Colonic mucosa (tissue), 4 donors: ENCODE data around the gene SCP2. TPM values are rescaled to one million over a fixed set of nuclear protein-coding genes. Genes with fewer than 3 reads are reported as not detected.

Experiments used
- DNase-seq: peaks from one replicate; pipeline ENCODE4 v3.0.0-alpha.2; 2020
- H3K27ac ChIP-seq: fragments of 200-600 bp; one replicate; pipeline ENCODE4 v1.8.0; 2021
- H3K27me3 ChIP-seq: fragments of 200-600 bp; one replicate; pipeline ENCODE4 v1.8.0; 2021
- H3K36me3 ChIP-seq: fragments of 200-600 bp; one replicate; pipeline ENCODE4 v1.8.0; 2021
- H3K4me1 ChIP-seq: fragments of 200-600 bp; one replicate; pipeline ENCODE4 v1.8.0; 2021; ENCODE audit warnings: mild to moderate bottlenecking
- H3K4me3 ChIP-seq: fragments of 200-600 bp; one replicate; pipeline ENCODE4 v1.8.0; 2021
- H3K9ac ChIP-seq, 2 donors: one replicate each; pipeline ENCODE4 v1.7.0; 2013; ENCODE audit warnings: control low read depth in 2 of 2, low read depth in 2 of 2, low read length in 2 of 2
- H3K9me3 ChIP-seq: fragments of 200-600 bp; one replicate; pipeline ENCODE4 v1.8.0; 2021
- CTCF ChIP-seq: fragments of 200-600 bp; IDR thresholded peaks from one replicate; pipeline ENCODE4 v1.8.0; 2022; ENCODE audit warnings: antibody characterized with exemption, mild to moderate bottlenecking
- intact Hi-C: fragments of 100-400 bp; cut with DNase I; formaldehyde crosslinking; loops from one replicate; pipeline ENCODE4 v1.14.1; 2022
- total RNA-seq, 2 donors: library from RNA; stranded (reverse); fragmentation: NEBNext Ultra II Directional in 1 of 2; extraction: Animal tissue kit (Norgen Biotek cat#: 25700) in 1 of 2; gene quantifications; one replicate each; pipeline ENCODE4 v1.2.1, GENCODE V29; 2021
- donor health status: healthy.
- donor health status: DM: no; HTN: no; CAD: no.
- donor health status: DM: no; HTN: no; CAD: no.

SCP2 gene
- total RNA-seq, 2 donors from 2014 or later = 178 to 325 TPM

GRCh38 chr1:53083636-53084588 is 156.8 kb downstream of the SCP2 start:
- Histone ChIP-seq H3K9me3 (no peaks in the 10 kb centered on the region), H3K4me3 (no peak overlapping the region), H3K27ac (no peak overlapping the region), H3K9ac (no peak overlapping the region), H3K27me3 (no peaks in the 10 kb centered on the region), H3K4me1 (no peaks in the 10 kb centered on the region), H3K36me3 (no peaks in the 10 kb centered on the region)
- TF ChIP-seq CTCF = no peak
- intact Hi-C loops = no loop called here
- no peak for DNase-seq

- no peaks in the 10 kb centered on the region for H3K27me3 ChIP-seq
- no peak overlapping the region for H3K9ac ChIP-seq
- TF ChIP-seq CTCF = no peak
- no peaks in the 10 kb centered on the region for H3K4me1 ChIP-seq
- DNase-seq = no peak
- intact Hi-C loops = no loop called here
- H3K4me3 ChIP-seq = no peak overlapping the region
- H3K27ac ChIP-seq = no peak overlapping the region
- H3K36me3 ChIP-seq = no peaks in the 10 kb centered on the region
- no peaks in the 10 kb centered on the region for H3K9me3 ChIP-seq
These were observed 157.5 kb downstream of the SCP2 start for GRCh38 chr1:53084589-53084971.

GRCh38 chr1:53085405-53085804 is 158.3 kb downstream of the SCP2 start:
- H3K9ac ChIP-seq = no peak overlapping the region
- intact Hi-C loops = no loop called here
- H3K27me3 ChIP-seq = no peaks in the 10 kb centered on the region
- H3K36me3 ChIP-seq = no peaks in the 10 kb centered on the region
- DNase-seq = no peak
- no peaks in the 10 kb centered on the region for H3K4me1 ChIP-seq
- no peak overlapping the region for H3K27ac ChIP-seq
- TF ChIP-seq CTCF = no peak
- H3K9me3 ChIP-seq = no peaks in the 10 kb centered on the region
- H3K4me3 ChIP-seq = no peak overlapping the region

GRCh38 chr1:53086491-53087070 is 159.5 kb downstream of the SCP2 start:
- Histone ChIP-seq H3K36me3 (no peaks in the 10 kb centered on the region), H3K4me3 (no peak overlapping the region), H3K9me3 (no peaks in the 10 kb centered on the region), H3K9ac (no peak overlapping the region), H3K4me1 (no peaks in the 10 kb centered on the region), H3K27ac (no peak overlapping the region), H3K27me3 (no peaks in the 10 kb centered on the region)
- no peak for TF ChIP-seq CTCF
- intact Hi-C loops = no loop called here
- DNase-seq = no peak

- no peak overlapping the region for H3K9ac ChIP-seq
- H3K4me1 ChIP-seq = no peaks in the 10 kb centered on the region
- no peak overlapping the region for H3K4me3 ChIP-seq
- H3K27me3 ChIP-seq = no peaks in the 10 kb centered on the region
- no peaks in the 10 kb centered on the region for H3K9me3 ChIP-seq
- DNase-seq = no peak
- TF ChIP-seq CTCF = no peak
- intact Hi-C loops = no loop called here
- no peaks in the 10 kb centered on the region for H3K36me3 ChIP-seq
- no peak overlapping the region for H3K27ac ChIP-seq
These were observed 160.5 kb downstream of the SCP2 start for GRCh38 chr1:53087332-53088285.
